ENCODE results near the gene LCN12. TPM values are rescaled to one million over a fixed set of nuclear protein-coding genes. Genes with fewer than 3 reads are reported as not detected.

The LCN12 gene
- total RNA-seq, 1 experiment from 2014 or later, result not detected

GRCh38 chr9:136920734-136921231 is 31.3 kb upstream of the LCN12 start:
- Histone ChIP-seq H3K4me1 (replicated peaks) (peaks cover 13% of the 10 kb centered on the region), H3K9me3 (replicated peaks) (no peaks in the 10 kb centered on the region), H3K36me3 (peaks cover 66% of the 10 kb centered on the region), H3K27me3 (replicated peaks) (no peaks in the 10 kb centered on the region), H3K27ac (no peak overlapping the region), H3K4me3 (no peak overlapping the region)
- no peak for DNase-seq (ENCODE audit: low read depth in 1 of 2, low spot score in 2 of 2)

- H3K36me3 ChIP-seq, result peaks cover 66% of the 10 kb centered on the region
Measured at GRCh38 chr9:136921307-136921706, 30.8 kb upstream of the LCN12 start.

DNA sequence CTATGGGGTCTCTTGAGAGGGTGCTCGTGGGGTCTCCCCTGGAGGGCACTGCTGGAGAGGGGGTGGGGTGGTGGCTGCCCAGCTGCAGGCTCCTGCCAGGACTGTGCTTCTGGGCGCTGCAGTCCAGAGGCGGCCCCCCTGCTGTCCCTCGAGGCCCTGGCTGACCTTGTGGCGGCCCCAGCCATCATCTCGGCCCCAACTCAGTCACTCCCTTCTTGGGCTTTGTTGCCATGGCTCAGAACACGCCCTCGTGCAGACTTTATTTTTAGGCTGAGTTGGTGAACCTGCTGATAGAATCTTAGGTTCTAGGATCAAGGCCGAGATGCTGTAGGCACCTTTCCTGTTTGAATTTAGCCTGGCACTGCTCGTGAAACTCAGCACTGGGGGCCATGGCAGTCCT is 30.4 kb upstream of the LCN12 start:
- DNase-seq (ENCODE audit: low read depth in 1 of 2, low spot score in 2 of 2), result no peak
- peaks cover 66% of the 10 kb centered on the region for H3K36me3 ChIP-seq
- no peak overlapping the region for H3K4me3 ChIP-seq
- H3K27me3 ChIP-seq (replicated peaks), result no peaks in the 10 kb centered on the region
- H3K4me1 ChIP-seq (replicated peaks), result peaks cover 12% of the 10 kb centered on the region
- no peaks in the 10 kb centered on the region for H3K9me3 ChIP-seq (replicated peaks)
- H3K27ac ChIP-seq, result no peak overlapping the region

More at GRCh38 chr9:136921307-136921706, 30.8 kb upstream of the LCN12 start:
- Histone ChIP-seq H3K27ac (no peak overlapping the region), H3K4me1 (replicated peaks) (peaks cover 13% of the 10 kb centered on the region), H3K9me3 (replicated peaks) (no peaks in the 10 kb centered on the region), H3K27me3 (replicated peaks) (no peaks in the 10 kb centered on the region), H3K4me3 (no peak overlapping the region)
- no peak for DNase-seq (ENCODE audit: low read depth in 1 of 2, low spot score in 2 of 2)

DNA sequence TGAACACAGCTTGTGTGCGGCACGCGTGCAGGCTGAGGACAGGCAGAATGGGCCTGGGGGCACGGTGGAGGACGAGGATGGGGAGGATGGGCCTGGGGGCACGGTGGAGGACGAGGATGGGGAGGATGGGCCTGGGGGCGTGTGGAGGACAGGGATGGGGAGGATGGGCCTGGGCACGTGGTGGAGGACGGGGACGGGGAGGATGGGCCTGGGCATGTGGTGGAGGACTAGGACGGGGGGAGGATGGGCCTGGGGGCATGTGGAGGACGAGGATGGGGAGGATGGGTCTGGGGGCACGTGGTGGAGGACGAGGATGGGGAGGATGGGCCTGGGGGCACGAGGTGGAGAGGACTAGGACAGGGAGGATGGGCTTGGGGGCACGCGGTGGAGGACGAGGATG is 29.5 kb upstream of the LCN12 start:
- no peaks in the 10 kb centered on the region for H3K27me3 ChIP-seq (replicated peaks)
- DNase-seq (ENCODE audit: low read depth in 1 of 2, low spot score in 2 of 2), result no peak
- H3K4me1 ChIP-seq (replicated peaks), result peaks cover 4% of the 10 kb centered on the region
- H3K27ac ChIP-seq, result no peak overlapping the region
- peaks cover 63% of the 10 kb centered on the region for H3K36me3 ChIP-seq
- no peaks in the 10 kb centered on the region for H3K9me3 ChIP-seq (replicated peaks)
- H3K4me3 ChIP-seq, result no peak overlapping the region

- H3K36me3 ChIP-seq, result peaks cover 67% of the 10 kb centered on the region
- H3K27me3 ChIP-seq (replicated peaks), result no peaks in the 10 kb centered on the region
- H3K4me1 ChIP-seq (replicated peaks), result no peaks in the 10 kb centered on the region
- 0 out of 2 replicates have a peak, but pooled peaks cover 3% of the 10 kb centered on the region for H3K9me3 ChIP-seq (replicated peaks)
- no peak for DNase-seq (ENCODE audit: low read depth in 1 of 2, low spot score in 2 of 2)
- H3K4me3 ChIP-seq, result no peak overlapping the region
- no peak overlapping the region for H3K27ac ChIP-seq
Measured at GRCh38 chr9:136923881-136924280, 28.2 kb upstream of the LCN12 start.

- Histone ChIP-seq H3K9me3 (replicated peaks) (0 out of 2 replicates have a peak, but pooled peaks cover 3% of the 10 kb centered on the region), H3K4me3 (no peak overlapping the region), H3K27me3 (replicated peaks) (no peaks in the 10 kb centered on the region), H3K36me3 (peaks cover 53% of the 10 kb centered on the region), H3K4me1 (replicated peaks) (no peaks in the 10 kb centered on the region), H3K27ac (no peak overlapping the region)
- no peak for DNase-seq (ENCODE audit: low read depth in 1 of 2, low spot score in 2 of 2)
Measured at GRCh38 chr9:136925414-136926153, 26.5 kb upstream of the LCN12 start.

- Histone ChIP-seq H3K36me3 (peaks cover 47% of the 10 kb centered on the region), H3K4me3 (no peak overlapping the region), H3K9me3 (replicated peaks) (0 out of 2 replicates have a peak, but pooled peaks cover 3% of the 10 kb centered on the region), H3K27ac (no peak overlapping the region), H3K4me1 (replicated peaks) (no peaks in the 10 kb centered on the region), H3K27me3 (replicated peaks) (no peaks in the 10 kb centered on the region)
- no peak for DNase-seq (ENCODE audit: low read depth in 1 of 2, low spot score in 2 of 2)
Measured at GRCh38 chr9:136926154-136926704, 25.8 kb upstream of the LCN12 start.

- H3K27ac ChIP-seq, result no peak overlapping the region
- no peak overlapping the region for H3K4me3 ChIP-seq
- peaks cover 47% of the 10 kb centered on the region for H3K36me3 ChIP-seq
- 0 out of 2 replicates have a peak, but pooled peaks cover 3% of the 10 kb centered on the region for H3K9me3 ChIP-seq (replicated peaks)
- no peaks in the 10 kb centered on the region for H3K27me3 ChIP-seq (replicated peaks)
- no peak for DNase-seq (ENCODE audit: low read depth in 1 of 2, low spot score in 2 of 2)
- H3K4me1 ChIP-seq (replicated peaks), result no peaks in the 10 kb centered on the region
Measured at GRCh38 chr9:136926749-136927148, 25.3 kb upstream of the LCN12 start.

- H3K9me3 ChIP-seq (replicated peaks), result 0 out of 2 replicates have a peak, but pooled peaks cover 3% of the 10 kb centered on the region
- H3K4me3 ChIP-seq, result no peak overlapping the region
- no peaks in the 10 kb centered on the region for H3K4me1 ChIP-seq (replicated peaks)
- DNase-seq (ENCODE audit: low read depth in 1 of 2, low spot score in 2 of 2), result no peak
- peaks cover 43% of the 10 kb centered on the region for H3K36me3 ChIP-seq
- no peak overlapping the region for H3K27ac ChIP-seq
- no peaks in the 10 kb centered on the region for H3K27me3 ChIP-seq (replicated peaks)
Measured at GRCh38 chr9:136927343-136928271, 24.5 kb upstream of the LCN12 start.

GRCh38 chr9:136928591-136928990 is 23.5 kb upstream of the LCN12 start:
- H3K9me3 ChIP-seq (replicated peaks), result 0 out of 2 replicates have a peak, but pooled peaks cover 3% of the 10 kb centered on the region
- H3K27me3 ChIP-seq (replicated peaks), result no peaks in the 10 kb centered on the region
- H3K36me3 ChIP-seq, result peaks cover 39% of the 10 kb centered on the region
- H3K4me3 ChIP-seq, result no peak overlapping the region
- no peaks in the 10 kb centered on the region for H3K4me1 ChIP-seq (replicated peaks)
- H3K27ac ChIP-seq, result no peak overlapping the region
- no peak for DNase-seq (ENCODE audit: low read depth in 1 of 2, low spot score in 2 of 2)

GRCh38 chr9:136930014-136930413 is 22.1 kb upstream of the LCN12 start:
- DNase-seq (ENCODE audit: low read depth in 1 of 2, low spot score in 2 of 2), result no peak
- H3K4me1 ChIP-seq (replicated peaks), result no peaks in the 10 kb centered on the region
- 0 out of 2 replicates have a peak, but pooled peaks cover 3% of the 10 kb centered on the region for H3K9me3 ChIP-seq (replicated peaks)
- peaks cover 33% of the 10 kb centered on the region for H3K36me3 ChIP-seq
- H3K4me3 ChIP-seq, result no peak overlapping the region
- H3K27ac ChIP-seq, result no peak overlapping the region
- no peaks in the 10 kb centered on the region for H3K27me3 ChIP-seq (replicated peaks)

DNA sequence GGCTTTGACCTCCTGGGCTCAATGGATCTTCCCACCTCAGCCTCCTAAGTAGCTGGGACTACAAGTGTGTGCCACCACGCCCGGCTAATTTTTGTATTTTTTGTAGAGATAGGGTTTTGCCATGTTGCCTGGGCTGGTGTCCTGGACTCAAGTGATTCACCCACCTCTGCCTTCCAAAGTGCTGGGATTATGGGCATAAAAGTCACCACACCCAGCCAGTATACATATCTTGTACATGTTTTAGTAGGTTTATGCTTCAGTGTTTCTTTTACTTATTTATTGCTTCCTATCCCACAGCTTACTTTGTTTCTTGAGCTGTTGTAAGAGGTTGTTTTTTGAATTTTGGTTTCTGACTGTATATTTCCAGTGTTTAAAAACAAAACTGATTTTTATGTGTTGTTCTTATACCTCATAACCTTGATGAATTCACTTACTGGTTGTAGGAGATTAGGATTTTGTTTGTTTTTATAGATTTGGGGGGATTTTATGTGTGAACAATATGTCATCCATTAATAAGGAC is 20.4 kb upstream of the LCN12 start:
- H3K4me1 ChIP-seq (replicated peaks), result no peaks in the 10 kb centered on the region
- H3K27ac ChIP-seq, result no peak overlapping the region
- no peak overlapping the region for H3K4me3 ChIP-seq
- 0 out of 2 replicates have a peak, but pooled peaks cover 3% of the 10 kb centered on the region for H3K9me3 ChIP-seq (replicated peaks)
- H3K27me3 ChIP-seq (replicated peaks), result no peaks in the 10 kb centered on the region
- H3K36me3 ChIP-seq, result peaks cover 21% of the 10 kb centered on the region
- no peak for DNase-seq (ENCODE audit: low read depth in 1 of 2, low spot score in 2 of 2)

- Histone ChIP-seq H3K4me3 (no peak overlapping the region), H3K27me3 (replicated peaks) (no peaks in the 10 kb centered on the region), H3K4me1 (replicated peaks) (no peaks in the 10 kb centered on the region), H3K9me3 (replicated peaks) (no peaks in the 10 kb centered on the region), H3K36me3 (peaks cover 18% of the 10 kb centered on the region), H3K27ac (no peak overlapping the region)
- no peak for DNase-seq (ENCODE audit: low read depth in 1 of 2, low spot score in 2 of 2)
Measured at GRCh38 chr9:136934277-136934676, 17.8 kb upstream of the LCN12 start.
